Measurements from ENCODE around the gene ST7L.

ST7L gene

GRCh38 chr1:112513112-112513870 lies 105.7 kb downstream of the ST7L start:
- no peak for ATAC-seq
- TF ChIP-seq RARB (CRISPR knock-in tag; IDR thresholded peaks at IDR 0.05) = no peak
- no peak for TF ChIP-seq SNAI2 (CRISPR knock-in tag; IDR thresholded peaks at IDR 0.05)
- no peak for TF ChIP-seq TCF4 (CRISPR knock-in tag; IDR thresholded peaks at IDR 0.05; ENCODE audit: borderline replicate concordance)
- TF ChIP-seq ISL1 (CRISPR knock-in tag; IDR thresholded peaks at IDR 0.05) = no peak
- no peak for TF ChIP-seq ZFP3 (CRISPR knock-in tag; IDR thresholded peaks at IDR 0.05)
- TF ChIP-seq CSRNP3 (CRISPR knock-in tag; IDR thresholded peaks at IDR 0.05) = no peak
- no peak for TF ChIP-seq ESRRG (CRISPR knock-in tag; IDR thresholded peaks at IDR 0.05)
- no peak for TF ChIP-seq OSR1 (CRISPR knock-in tag; IDR thresholded peaks at IDR 0.05)
- no peak for TF ChIP-seq CSDC2 (CRISPR knock-in tag; IDR thresholded peaks at IDR 0.05)
- TF ChIP-seq GLIS3 (CRISPR knock-in tag; IDR thresholded peaks at IDR 0.05) = no peak

GRCh38 chr1:112511897-112512296 lies 107.0 kb downstream of the ST7L start:
- TF ChIP-seq OSR1 (CRISPR knock-in tag; IDR thresholded peaks at IDR 0.05) (no peak), ZNF70 (CRISPR knock-in tag; IDR thresholded peaks at IDR 0.05) (no peak), TSHZ2 (CRISPR knock-in tag; IDR thresholded peaks at IDR 0.05) (no peak), GLIS3 (CRISPR knock-in tag; IDR thresholded peaks at IDR 0.05) (no peak), POU6F1 (CRISPR knock-in tag; IDR thresholded peaks at IDR 0.05; ENCODE audit: borderline replicate concordance, low read depth) (no peak), TCF4 (CRISPR knock-in tag; IDR thresholded peaks at IDR 0.05; ENCODE audit: borderline replicate concordance) (no peak), CREB5 (CRISPR knock-in tag; IDR thresholded peaks at IDR 0.05; ENCODE audit: low read depth) (no peak), ZC3H10 (CRISPR knock-in tag; IDR thresholded peaks at IDR 0.05) (no peak), CSDC2 (CRISPR knock-in tag; IDR thresholded peaks at IDR 0.05) (no peak), SNAI2 (CRISPR knock-in tag; IDR thresholded peaks at IDR 0.05) (no peak), ZNF8 (CRISPR knock-in tag; IDR thresholded peaks at IDR 0.05) (no peak), TOX (CRISPR knock-in tag; IDR thresholded peaks at IDR 0.05; ENCODE audit: borderline replicate concordance) (no peak), ZNF565 (CRISPR knock-in tag; conservative IDR thresholded peaks at IDR 0.05; ENCODE audit: low read depth) (no peak), ESRRG (CRISPR knock-in tag; IDR thresholded peaks at IDR 0.05) (no peak), ARNTL (CRISPR knock-in tag; IDR thresholded peaks at IDR 0.05; ENCODE audit: borderline replicate concordance, low read depth) (no peak), BACH2 (CRISPR knock-in tag; IDR thresholded peaks at IDR 0.05; ENCODE audit: borderline replicate concordance) (no peak), ZFP30 (CRISPR knock-in tag; IDR thresholded peaks at IDR 0.05) (no peak), PPARA (CRISPR knock-in tag; IDR thresholded peaks at IDR 0.05; ENCODE audit: borderline replicate concordance) (no peak), RARB (CRISPR knock-in tag; IDR thresholded peaks at IDR 0.05) (no peak)
- ATAC-seq = no peak

GRCh38 chr1:112510340-112510739 lies 108.6 kb downstream of the ST7L start:
- TF ChIP-seq OSR1 (CRISPR knock-in tag; IDR thresholded peaks at IDR 0.05) = no peak
- TF ChIP-seq TSHZ2 (CRISPR knock-in tag; IDR thresholded peaks at IDR 0.05) = no peak
- TF ChIP-seq ZFP3 (CRISPR knock-in tag; IDR thresholded peaks at IDR 0.05) = no peak
- ATAC-seq = no peak

All from SK-N-SH treated with all-trans-retinoic acid at 6 μM for 48 hours (cell line).